MM.1S (cell line): Measurements from ENCODE around the gene KATNBL1.
"Not testable (repeated sequence)": the region's sequence is repeated elsewhere in the genome, so short reads cannot be mapped to it uniquely, and the experiment has no call there.

Source experiments
- DNase-seq: peaks from one replicate; pipeline ENCODE4 v3.0.0-alpha.2; 2015
- H2AFZ ChIP-seq: fragments of 300-600 bp; sonication (generic); 2 replicates; pipeline ENCODE4 v1.6.0; 2016; ENCODE audit warnings: antibody characterized with exemption, low read length
- H3F3A ChIP-seq: fragments of 300-600 bp; sonication (generic); 2 replicates; pipeline ENCODE4 v1.6.1; 2016; ENCODE audit warnings: mild to moderate bottlenecking, antibody characterized with exemption, low read length, moderate library complexity, mixed read lengths; ENCODE audit not compliant: insufficient read depth
- H3K27ac ChIP-seq: fragments of 300-600 bp; sonication (generic); 2 replicates; pipeline ENCODE4 v1.5.1; 2016; ENCODE audit warnings: mild to moderate bottlenecking, low read length
- H3K27me3 ChIP-seq: fragments of 300-600 bp; sonication (generic); replicated peaks from 2 replicates; pipeline ENCODE4 v1.6.0; 2016; ENCODE audit warnings: low read length; ENCODE audit not compliant: insufficient read depth
- H3K36me3 ChIP-seq: fragments of 300-600 bp; sonication (generic); replicated peaks from 2 replicates; pipeline ENCODE4 v1.6.1; 2016; ENCODE audit warnings: mild to moderate bottlenecking, low read length, mixed read lengths; ENCODE audit not compliant: insufficient read depth
- H3K4me1 ChIP-seq: fragments of 300-600 bp; sonication (generic); 2 replicates; pipeline ENCODE4 v1.6.1; 2016; ENCODE audit warnings: low read length, mixed read lengths
- H3K4me2 ChIP-seq: fragments of 300-600 bp; sonication (generic); 2 replicates; pipeline ENCODE4 v1.6.0; 2016; ENCODE audit warnings: low read depth, low read length
- H3K4me3 ChIP-seq: fragments of 300-600 bp; sonication (generic); 2 replicates; pipeline ENCODE4 v1.5.1; 2016; ENCODE audit warnings: low read length, mixed read lengths
- H3K79me2 ChIP-seq: fragments of 300-600 bp; sonication (generic); 2 replicates; pipeline ENCODE4 v1.6.1; 2016; ENCODE audit warnings: mixed run types, low read length, mixed read lengths
- H3K9ac ChIP-seq: fragments of 300-600 bp; sonication (generic); 2 replicates; pipeline ENCODE4 v1.6.1; 2016; ENCODE audit warnings: low read length, mixed read lengths
- H3K9me2 ChIP-seq: fragments of 300-600 bp; sonication (generic); replicated peaks from 2 replicates; pipeline ENCODE4 v1.6.1; 2016; ENCODE audit warnings: mild to moderate bottlenecking, low read length, mixed read lengths; ENCODE audit not compliant: insufficient read depth
- H3K9me3 ChIP-seq: fragments of 300-600 bp; sonication (generic); replicated peaks from 2 replicates; pipeline ENCODE4 v1.6.1; 2016; ENCODE audit warnings: mild to moderate bottlenecking, low read length, mixed read lengths; ENCODE audit not compliant: insufficient read depth
- H4K20me1 ChIP-seq: fragments of 300-600 bp; sonication (generic); 2 replicates; pipeline ENCODE4 v1.6.1; 2016; ENCODE audit warnings: mild to moderate bottlenecking, low read length, moderate library complexity, mixed read lengths; ENCODE audit not compliant: insufficient read depth
- EZH2 ChIP-seq: fragments of 300-600 bp; sonication (generic); optimal IDR thresholded peaks from 2 replicates; pipeline ENCODE3; 2017; ENCODE audit warnings: low read depth, mild to moderate bottlenecking, antibody characterized with exemption, low read length, mixed read lengths
- EZH2phosphoT487 ChIP-seq: fragments of 300-600 bp; sonication (generic); IDR thresholded peaks from 2 replicates; pipeline ENCODE4 v1.6.1; 2018; ENCODE audit warnings: antibody characterized with exemption, low read length
- TF ChIP-seq, protein P1 (sequence below): fragments of 300-600 bp; sonication (generic); IDR thresholded peaks from 2 replicates; pipeline ENCODE4 v1.5.1; 2016; ENCODE audit warnings: antibody characterized with exemption, low read length, mixed read lengths

The KATNBL1 gene

DNA sequence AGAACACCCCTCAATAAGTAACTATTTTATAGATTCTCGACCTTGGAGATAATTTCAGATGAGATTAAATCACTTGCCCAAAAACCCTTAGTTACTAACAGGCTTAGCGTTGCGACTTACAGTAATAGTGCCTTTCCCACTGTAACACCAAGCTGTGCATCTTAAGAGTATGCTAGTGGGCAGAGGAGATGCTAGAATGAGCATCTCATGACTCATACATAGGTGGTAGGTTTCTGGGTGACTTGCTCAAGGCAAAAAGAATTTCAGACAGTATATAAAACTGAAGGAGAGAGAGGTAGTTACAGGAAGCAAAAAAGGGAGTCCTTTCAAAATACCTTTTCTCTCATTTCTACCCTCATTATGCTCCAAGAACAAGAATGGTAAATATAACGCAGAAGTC is 3.9 kb downstream of the KATNBL1 start:
- peaks cover 84% of the 10 kb centered on the region for H3K79me2 ChIP-seq
- H3K9me3 ChIP-seq = no peaks in the 10 kb centered on the region
- no peak overlapping the region for H3K4me2 ChIP-seq
- no peaks in the 10 kb centered on the region for H3K4me1 ChIP-seq
- H3K27ac ChIP-seq = no peak overlapping the region
- H3K36me3 ChIP-seq = no peaks in the 10 kb centered on the region
- H3K9me2 ChIP-seq = no peaks in the 10 kb centered on the region
- H2AFZ ChIP-seq = no peak overlapping the region
- TF ChIP-seq EZH2phosphoT487 (no peak), EZH2 (no peak)
- TF ChIP-seq, protein P1, sequence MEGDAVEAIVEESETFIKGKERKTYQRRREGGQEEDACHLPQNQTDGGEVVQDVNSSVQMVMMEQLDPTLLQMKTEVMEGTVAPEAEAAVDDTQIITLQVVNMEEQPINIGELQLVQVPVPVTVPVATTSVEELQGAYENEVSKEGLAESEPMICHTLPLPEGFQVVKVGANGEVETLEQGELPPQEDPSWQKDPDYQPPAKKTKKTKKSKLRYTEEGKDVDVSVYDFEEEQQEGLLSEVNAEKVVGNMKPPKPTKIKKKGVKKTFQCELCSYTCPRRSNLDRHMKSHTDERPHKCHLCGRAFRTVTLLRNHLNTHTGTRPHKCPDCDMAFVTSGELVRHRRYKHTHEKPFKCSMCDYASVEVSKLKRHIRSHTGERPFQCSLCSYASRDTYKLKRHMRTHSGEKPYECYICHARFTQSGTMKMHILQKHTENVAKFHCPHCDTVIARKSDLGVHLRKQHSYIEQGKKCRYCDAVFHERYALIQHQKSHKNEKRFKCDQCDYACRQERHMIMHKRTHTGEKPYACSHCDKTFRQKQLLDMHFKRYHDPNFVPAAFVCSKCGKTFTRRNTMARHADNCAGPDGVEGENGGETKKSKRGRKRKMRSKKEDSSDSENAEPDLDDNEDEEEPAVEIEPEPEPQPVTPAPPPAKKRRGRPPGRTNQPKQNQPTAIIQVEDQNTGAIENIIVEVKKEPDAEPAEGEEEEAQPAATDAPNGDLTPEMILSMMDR = no peak
- no peaks in the 10 kb centered on the region for H3K27me3 ChIP-seq
- H4K20me1 ChIP-seq = no peaks in the 10 kb centered on the region
- 0 out of 2 replicates have a peak, but pooled peaks cover 4% of the 10 kb centered on the region for H3F3A ChIP-seq
- no peak overlapping the region for H3K4me3 ChIP-seq
- no peak for DNase-seq
- H3K9ac ChIP-seq = no peak overlapping the region

GRCh38 chr15:34203936-34204335 is 6.0 kb downstream of the KATNBL1 start:
- TF ChIP-seq EZH2phosphoT487 (no peak), EZH2 (no peak)
- TF ChIP-seq, protein P1 = no peak
- Histone ChIP-seq H3K79me2 (peaks cover 97% of the 10 kb centered on the region), H3K9me3 (no peaks in the 10 kb centered on the region), H2AFZ (no peak overlapping the region), H3F3A (no peaks in the 10 kb centered on the region), H3K36me3 (no peaks in the 10 kb centered on the region), H3K4me1 (no peaks in the 10 kb centered on the region), H3K27me3 (no peaks in the 10 kb centered on the region), H3K4me2 (no peak overlapping the region), H4K20me1 (no peaks in the 10 kb centered on the region), H3K27ac (no peak overlapping the region), H3K9me2 (no peaks in the 10 kb centered on the region), H3K9ac (no peak overlapping the region), H3K4me3 (no peak overlapping the region)
- no peak for DNase-seq

DNA sequence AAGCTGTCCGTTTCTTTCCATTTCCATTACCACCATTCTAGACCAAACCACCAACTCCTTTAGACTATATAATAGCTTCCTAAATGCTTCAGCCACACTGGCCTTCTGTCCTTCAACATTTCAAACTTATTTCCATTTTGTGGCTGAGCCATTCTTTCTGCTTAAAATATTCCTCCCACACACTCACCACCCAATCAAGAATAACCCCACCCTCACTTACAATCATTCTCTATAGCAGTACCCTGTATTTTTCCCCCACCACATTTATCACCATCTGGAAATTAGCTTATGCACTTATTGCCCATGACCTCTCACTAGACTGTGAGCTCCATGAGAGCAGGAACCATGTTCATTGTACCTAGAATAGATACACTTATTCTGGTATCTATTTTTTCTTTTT is 6.6 kb downstream of the KATNBL1 start:
- Histone ChIP-seq H3K27ac (no peak overlapping the region), H2AFZ (no peak overlapping the region), H3F3A (no peaks in the 10 kb centered on the region), H3K9ac (no peak overlapping the region), H3K36me3 (no peaks in the 10 kb centered on the region), H4K20me1 (no peaks in the 10 kb centered on the region), H3K4me2 (no peak overlapping the region), H3K9me3 (no peaks in the 10 kb centered on the region), H3K27me3 (no peaks in the 10 kb centered on the region), H3K9me2 (no peaks in the 10 kb centered on the region), H3K4me3 (no peak overlapping the region), H3K4me1 (no peaks in the 10 kb centered on the region), H3K79me2 (peaks cover 97% of the 10 kb centered on the region)
- TF ChIP-seq, protein P1 = no peak
- TF ChIP-seq EZH2 (no peak), EZH2phosphoT487 (no peak)
- DNase-seq = no peak

- H3K9me3 ChIP-seq, H3K27me3 ChIP-seq, H4K20me1 ChIP-seq, H3K4me1 ChIP-seq, H3K27ac ChIP-seq, DNase-seq, H3K36me3 ChIP-seq, H3K9ac ChIP-seq, H3K4me3 ChIP-seq, H3K4me2 ChIP-seq, H3F3A ChIP-seq, H2AFZ ChIP-seq, H3K9me2 ChIP-seq: not testable (repeated sequence)
- H3K79me2 ChIP-seq = peaks cover 78% of the 10 kb centered on the region
Measured at GRCh38 chr15:34193272-34193671, 16.6 kb downstream of the KATNBL1 start.
